ENCODE data around the gene SLC35D1. TPM values are rescaled to one million over a fixed set of nuclear protein-coding genes. Genes with fewer than 3 reads are reported as not detected.
"Not testable (repeated sequence)": the region's sequence is repeated elsewhere in the genome, so short reads cannot be mapped to it uniquely, and the experiment has no call there.

SLC35D1 gene
- total RNA-seq, 1 donor from 2014 or later: 10.1 TPM

GRCh38 chr1:66982561-66983260 lies 71.2 kb downstream of the SLC35D1 start:
- no peak for DNase-seq (ENCODE audit: extremely low spot score, unreplicated experiment)
- Mint-ChIP-seq H3K9me3 (ENCODE audit: unreplicated experiment) (no peaks in the 10 kb centered on the region), H3K27me3 (ENCODE audit: unreplicated experiment) (no peaks in the 10 kb centered on the region), H3K4me3 (ENCODE audit: unreplicated experiment) (no peak overlapping the region), H3K36me3 (ENCODE audit: unreplicated experiment) (peaks cover 36% of the 10 kb centered on the region), H3K27ac (ENCODE audit: unreplicated experiment) (no peak overlapping the region), H3K4me1 (ENCODE audit: unreplicated experiment) (no peaks in the 10 kb centered on the region)
- TF ChIP-seq CTCF (IDR thresholded peaks at IDR 0.05): no peak

GRCh38 chr1:66981679-66982078 lies 72.3 kb downstream of the SLC35D1 start:
- no peaks in the 10 kb centered on the region for H3K9me3 Mint-ChIP-seq (ENCODE audit: unreplicated experiment)
- no peak overlapping the region for H3K4me3 Mint-ChIP-seq (ENCODE audit: unreplicated experiment)
- H3K4me1 Mint-ChIP-seq (ENCODE audit: unreplicated experiment): no peaks in the 10 kb centered on the region
- no peak overlapping the region for H3K27ac Mint-ChIP-seq (ENCODE audit: unreplicated experiment)
- H3K27me3 Mint-ChIP-seq (ENCODE audit: unreplicated experiment): no peaks in the 10 kb centered on the region
- no peak for DNase-seq (ENCODE audit: extremely low spot score, unreplicated experiment)
- no peak for TF ChIP-seq CTCF (IDR thresholded peaks at IDR 0.05)
- peaks cover 35% of the 10 kb centered on the region for H3K36me3 Mint-ChIP-seq (ENCODE audit: unreplicated experiment)

GRCh38 chr1:66980745-66981367 lies 73.1 kb downstream of the SLC35D1 start:
- DNase-seq (ENCODE audit: extremely low spot score, unreplicated experiment): no peak
- Mint-ChIP-seq H3K36me3 (ENCODE audit: unreplicated experiment) (peaks cover 36% of the 10 kb centered on the region), H3K4me3 (ENCODE audit: unreplicated experiment) (no peak overlapping the region), H3K9me3 (ENCODE audit: unreplicated experiment) (no peaks in the 10 kb centered on the region), H3K4me1 (ENCODE audit: unreplicated experiment) (no peaks in the 10 kb centered on the region), H3K27me3 (ENCODE audit: unreplicated experiment) (no peaks in the 10 kb centered on the region), H3K27ac (ENCODE audit: unreplicated experiment) (no peak overlapping the region)
- no peak for TF ChIP-seq CTCF (IDR thresholded peaks at IDR 0.05)

- DNase-seq (ENCODE audit: extremely low spot score, unreplicated experiment); H3K4me1 Mint-ChIP-seq (ENCODE audit: unreplicated experiment); H3K27me3 Mint-ChIP-seq (ENCODE audit: unreplicated experiment); H3K27ac Mint-ChIP-seq (ENCODE audit: unreplicated experiment); H3K9me3 Mint-ChIP-seq (ENCODE audit: unreplicated experiment); H3K4me3 Mint-ChIP-seq (ENCODE audit: unreplicated experiment): not testable (repeated sequence)
- H3K36me3 Mint-ChIP-seq (ENCODE audit: unreplicated experiment): peaks cover 36% of the 10 kb centered on the region
Measured at GRCh38 chr1:66979621-66980020, 74.3 kb downstream of the SLC35D1 start.

- Mint-ChIP-seq H3K4me1 (ENCODE audit: unreplicated experiment) (no peaks in the 10 kb centered on the region), H3K4me3 (ENCODE audit: unreplicated experiment) (no peak overlapping the region)
- no peak for DNase-seq (ENCODE audit: extremely low spot score, unreplicated experiment)
Measured at GRCh38 chr1:66978201-66978600, 75.7 kb downstream of the SLC35D1 start.

More at GRCh38 chr1:66978201-66978600, 75.7 kb downstream of the SLC35D1 start:
- Mint-ChIP-seq H3K36me3 (ENCODE audit: unreplicated experiment) (peaks cover 34% of the 10 kb centered on the region), H3K27me3 (ENCODE audit: unreplicated experiment) (no peaks in the 10 kb centered on the region), H3K27ac (ENCODE audit: unreplicated experiment) (no peak overlapping the region), H3K9me3 (ENCODE audit: unreplicated experiment) (no peaks in the 10 kb centered on the region)
- no peak for TF ChIP-seq CTCF (IDR thresholded peaks at IDR 0.05)

Measured in osteocyte (in vitro differentiated cells).